Endothelial cell (in vitro differentiated cells): ENCODE data around the gene ZNF674. TPM values are rescaled to one million over a fixed set of nuclear protein-coding genes. Genes with fewer than 3 reads are reported as not detected.
"Not testable (repeated sequence)": the region's sequence is repeated elsewhere in the genome, so short reads cannot be mapped to it uniquely, and the experiment has no call there.

ENCODE experiments used
- DNase-seq: peaks from one replicate; pipeline ENCODE4 v3.0.0; 2021; ENCODE audit warnings: low spot score
- H3K27ac Mint-ChIP-seq: one replicate; pipeline ENCODE4 v1.8.0; 2021; ENCODE audit warnings: mixed read lengths, inconsistent platforms; ENCODE audit not compliant: unreplicated experiment
- H3K27me3 Mint-ChIP-seq: one replicate; pipeline ENCODE4 v1.8.0; 2021; ENCODE audit warnings: mild to moderate bottlenecking, moderate library complexity, mixed read lengths, inconsistent platforms; ENCODE audit not compliant: unreplicated experiment
- H3K36me3 Mint-ChIP-seq: one replicate; pipeline ENCODE4 v1.8.0; 2021; ENCODE audit warnings: mild to moderate bottlenecking, low read depth, mixed read lengths, inconsistent platforms; ENCODE audit not compliant: unreplicated experiment
- H3K4me1 Mint-ChIP-seq: one replicate; pipeline ENCODE4 v1.8.0; 2021; ENCODE audit warnings: mild to moderate bottlenecking, mixed read lengths, inconsistent platforms; ENCODE audit not compliant: unreplicated experiment
- H3K4me3 Mint-ChIP-seq: one replicate; pipeline ENCODE4 v1.8.0; 2021; ENCODE audit warnings: mild to moderate bottlenecking, mixed read lengths, inconsistent platforms; ENCODE audit not compliant: unreplicated experiment
- H3K9me3 Mint-ChIP-seq: one replicate; pipeline ENCODE4 v1.8.0; 2021; ENCODE audit warnings: mixed read lengths, inconsistent platforms; ENCODE audit not compliant: unreplicated experiment
- CTCF ChIP-seq: fragments of 200-600 bp; sonication (generic); IDR thresholded peaks from one replicate; pipeline ENCODE4 v1.5.0; 2021; ENCODE audit warnings: antibody characterized with exemption; ENCODE audit not compliant: unreplicated experiment
- total RNA-seq: library from RNA; stranded (reverse); fragmentation: NEBNext Ultra II Directional; extraction: Animal tissue kit (Norgen Biotek cat#: 25700); gene quantifications from one replicate; pipeline ENCODE4 v1.2.1, GENCODE V29; 2021; ENCODE audit not compliant: unreplicated experiment

ZNF674 gene
- total RNA-seq, 1 donor from 2014 or later = 7.3 TPM

GRCh38 chrX:46547857-46548256, 2.6 kb upstream of the ZNF674 start:
- no peak overlapping the region for H3K27ac Mint-ChIP-seq
- H3K4me3 Mint-ChIP-seq = no peak overlapping the region
- H3K27me3 Mint-ChIP-seq = peaks cover 2% of the 10 kb centered on the region
- H3K36me3 Mint-ChIP-seq = peaks cover 8% of the 10 kb centered on the region
- TF ChIP-seq CTCF = no peak
- H3K4me1 Mint-ChIP-seq = peaks cover 5% of the 10 kb centered on the region
- H3K9me3 Mint-ChIP-seq = no peaks in the 10 kb centered on the region
- DNase-seq = no peak

- H3K4me1 Mint-ChIP-seq, H3K36me3 Mint-ChIP-seq, H3K27me3 Mint-ChIP-seq, DNase-seq, H3K9me3 Mint-ChIP-seq: not testable (repeated sequence)
- Mint-ChIP-seq H3K27ac (peak overlapping the region; percentile 94), H3K4me3 (peak overlapping the region; percentile 97)
Observed at GRCh38 chrX:46544527-46544926, 694 bp downstream of the ZNF674 start.

- no peak for DNase-seq
- TF ChIP-seq CTCF = no peak
- no peak overlapping the region for H3K27ac Mint-ChIP-seq
- peaks cover 5% of the 10 kb centered on the region for H3K4me1 Mint-ChIP-seq
- no peak overlapping the region for H3K4me3 Mint-ChIP-seq
- peaks cover under 1% of the 10 kb centered on the region for H3K36me3 Mint-ChIP-seq
- peaks cover 2% of the 10 kb centered on the region for H3K27me3 Mint-ChIP-seq
- H3K9me3 Mint-ChIP-seq = no peaks in the 10 kb centered on the region
Observed at GRCh38 chrX:46543441-46543840, 1.8 kb downstream of the ZNF674 start.

- Mint-ChIP-seq H3K27ac (no peak overlapping the region), H3K4me3 (no peak overlapping the region), H3K4me1 (peaks cover 2% of the 10 kb centered on the region), H3K27me3 (no peaks in the 10 kb centered on the region), H3K9me3 (no peaks in the 10 kb centered on the region), H3K36me3 (peaks cover 5% of the 10 kb centered on the region)
- no peak for TF ChIP-seq CTCF
- DNase-seq = no peak
Observed at GRCh38 chrX:46531442-46531841, 13.8 kb downstream of the ZNF674 start.

GRCh38 chrX:46530404-46530908, 14.8 kb downstream of the ZNF674 start:
- not testable (repeated sequence) for DNase-seq, H3K9me3 Mint-ChIP-seq, H3K27ac Mint-ChIP-seq, H3K27me3 Mint-ChIP-seq, H3K4me1 Mint-ChIP-seq, H3K4me3 Mint-ChIP-seq, H3K36me3 Mint-ChIP-seq

- H3K27ac Mint-ChIP-seq, H3K4me3 Mint-ChIP-seq, DNase-seq, H3K9me3 Mint-ChIP-seq, H3K27me3 Mint-ChIP-seq, H3K36me3 Mint-ChIP-seq, H3K4me1 Mint-ChIP-seq: not testable (repeated sequence)
Observed at GRCh38 chrX:46529740-46530403, 15.3 kb downstream of the ZNF674 start.

- not testable (repeated sequence) for H3K27me3 Mint-ChIP-seq, H3K36me3 Mint-ChIP-seq, H3K27ac Mint-ChIP-seq, H3K4me3 Mint-ChIP-seq, H3K4me1 Mint-ChIP-seq, DNase-seq, H3K9me3 Mint-ChIP-seq
Observed at GRCh38 chrX:46528640-46529039, 16.6 kb downstream of the ZNF674 start.
